ENCODE data around the gene TOP1.

GRCh38 chr20:41123631-41124030 is 95.0 kb downstream of the TOP1 start:
- TF ChIP-seq CTCF (IDR thresholded peaks at IDR 0.05) (no peak), POLR2A (IDR thresholded peaks at IDR 0.05) (no peak)
